Ovary (tissue), 9 donors: ENCODE data around the gene MRPL23. TPM values are rescaled to one million over a fixed set of nuclear protein-coding genes. Genes with fewer than 3 reads are reported as not detected.

Source experiments
- DNase-seq, 5 donors: peaks; one replicate each; pipeline ENCODE4 v3.0.0-alpha.2; 2019 to 2020
- H3K27ac ChIP-seq, 2 donors: fragments of 200-600 bp; one replicate each; pipeline versions ENCODE4 v1.5.1 to v1.8.0; 2019 to 2022
- H3K27me3 ChIP-seq: fragments of 200-600 bp; one replicate; pipeline ENCODE4 v1.8.0; 2022
- H3K36me3 ChIP-seq: fragments of 200-600 bp; sonication (generic); one replicate; pipeline ENCODE4 v1.5.1; 2019
- H3K4me1 ChIP-seq: one replicate; pipeline ENCODE4 v1.8.1; 2013; ENCODE audit warnings: mild to moderate bottlenecking, moderate library complexity; ENCODE audit not compliant: insufficient read depth
- H3K4me3 ChIP-seq: fragments of 200-600 bp; sonication (generic); one replicate; pipeline ENCODE4 v1.5.1; 2017
- H3K9me3 ChIP-seq, 2 donors: fragments of 200-600 bp in 1 of 2; sonication (generic) in 1 of 2; one replicate each; pipeline versions ENCODE4 v1.5.1 to v1.8.1; 2013 to 2019; ENCODE audit warnings: mild to moderate bottlenecking in 1 of 2, moderate library complexity in 1 of 2
- EP300 ChIP-seq: sonication (generic); formaldehyde crosslinking; IDR thresholded peaks from one replicate; pipeline ENCODE4 v1.6.1; 2017; ENCODE audit warnings: antibody characterized with exemption
- POLR2A ChIP-seq: fragments of 450-650 bp; IDR thresholded peaks from one replicate; pipeline ENCODE4 v1.6.1; 2017; ENCODE audit warnings: antibody characterized with exemption, mild to moderate bottlenecking, moderate library complexity
- WGBS, 3 donors: extraction: QIAGEN DNeasy Blood & Tissue Kit in 1 of 3; methylation state at CpG; one replicate each; pipeline versions ENCODE4 v1.1.5 to v1.1.7; 2013 to 2017; 5-methylcytosine and 5-hydroxymethylcytosine counted together
- intact Hi-C, 4 donors: fragments of 100-400 bp; cut with DNase I; formaldehyde crosslinking; loops; one replicate each; pipeline versions ENCODE4 v1.11.0 to v1.15.1; 2022 to 2023
- polyA plus RNA-seq, 2 donors: library from polyadenylated mRNA; stranded (reverse); fragments of 200-250 nt in 1 of 2; fragments of 350-450 nt in 1 of 2; fragmentation: Illumina TruSeq in 1 of 2; extraction: RNeasy Lipid Tissue Mini Kit (QIAGEN cat#74804) in 1 of 2; gene quantifications; one replicate each; pipeline ENCODE4 v1.2.3, GENCODE V29; 2013 to 2014
- total RNA-seq, 7 donors: library from RNA; depleted of rRNA in 2 of 7; stranded (reverse); fragments of >200 nt in 2 of 7; fragmentation: NEBNext Ultra II Directional in 3 of 7; extraction: Animal tissue kit (Norgen Biotek cat#: 25700) in 3 of 7; gene quantifications; one replicate each; pipeline versions ENCODE4 v1.1.0 to v1.2.4, GENCODE V29; 2016 to 2023
- TF ChIP-seq, protein P1 (sequence below), 3 donors: fragments of 450-650 bp in 2 of 3; fragments of 200-600 bp in 1 of 3; IDR thresholded peaks; one replicate each; pipeline versions ENCODE4 v1.5.1 to v1.8.0; 2016 to 2022; ENCODE audit warnings: antibody characterized with exemption in 3 of 3, mild to moderate bottlenecking in 1 of 3
- donor health status: DM: no; HTN: no; CAD: no; lungs with moderate emphysema.
- donor health status: DM: no; HTN: no; CAD: no.
- donor health status: Bipolar disorder and iron deficiency.
- donor health status: DM: yes; HTN: yes; CAD: no.
- donor health status: DM: no; HTN: no; CAD: no.
- donor health status: DM: yes; HTN: yes; CAD: no.

Gene MRPL23
- total and polyA plus RNA-seq, 9 donors = 21.7 to 145 (median 86.7) TPM

DNA sequence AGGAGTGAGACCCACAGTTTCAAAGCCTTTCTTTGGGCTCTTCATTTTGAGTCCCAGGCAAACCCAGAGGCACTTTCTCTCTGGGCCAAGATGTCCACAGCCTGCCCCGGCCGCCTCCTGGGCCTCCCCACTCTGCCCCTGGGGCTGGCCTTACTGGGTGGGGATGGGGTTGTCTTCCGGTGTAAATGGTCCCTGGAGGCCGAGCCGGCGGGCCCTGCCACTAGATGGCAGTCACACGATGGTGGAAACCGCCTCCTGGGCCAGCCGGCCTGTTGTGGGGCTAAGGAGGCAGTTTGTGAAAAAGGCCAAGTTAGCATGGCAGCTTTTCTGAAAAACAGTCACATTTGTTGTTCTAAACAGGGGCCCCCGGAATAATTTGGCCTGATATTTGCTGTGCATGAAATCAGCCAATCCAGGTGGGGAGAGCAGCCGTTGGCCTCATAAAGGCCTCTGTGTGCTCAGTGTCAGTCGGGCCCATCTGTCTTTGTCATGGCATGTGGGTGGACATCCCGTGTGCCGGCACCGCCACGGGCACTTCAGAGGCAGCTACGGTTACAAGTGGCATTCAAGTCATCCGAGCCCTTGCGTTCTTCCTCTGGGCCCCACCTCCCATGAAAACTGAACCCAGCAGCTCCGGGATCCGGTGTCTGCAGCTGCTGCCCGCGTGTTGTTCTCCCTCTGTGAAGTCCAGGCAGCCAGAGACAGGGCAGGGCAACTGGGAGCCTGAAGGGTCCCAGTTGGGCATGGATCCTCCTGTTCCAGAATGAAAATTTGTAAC, 6.5 kb downstream of the MRPL23 start:
- Histone ChIP-seq H3K4me3 (no peak overlapping the region), H3K9me3 (no peaks in the 10 kb centered on the region), H3K27me3 (no peaks in the 10 kb centered on the region), H3K27ac (peak overlapping the region in 1 of 2 donors; percentile 64), H3K36me3 (no peaks in the 10 kb centered on the region), H3K4me1 (no peaks in the 10 kb centered on the region)
- DNase-seq = peak in 4 of 5 donors; percentile 29 to 58 (median 42)
- 0 to 52% methylated on average over 1 to 5 of the region's 23 CpGs; no CpG with 5 or more reads in 1 of the 3 donors for WGBS, 3 donors
- TF ChIP-seq, protein P1, sequence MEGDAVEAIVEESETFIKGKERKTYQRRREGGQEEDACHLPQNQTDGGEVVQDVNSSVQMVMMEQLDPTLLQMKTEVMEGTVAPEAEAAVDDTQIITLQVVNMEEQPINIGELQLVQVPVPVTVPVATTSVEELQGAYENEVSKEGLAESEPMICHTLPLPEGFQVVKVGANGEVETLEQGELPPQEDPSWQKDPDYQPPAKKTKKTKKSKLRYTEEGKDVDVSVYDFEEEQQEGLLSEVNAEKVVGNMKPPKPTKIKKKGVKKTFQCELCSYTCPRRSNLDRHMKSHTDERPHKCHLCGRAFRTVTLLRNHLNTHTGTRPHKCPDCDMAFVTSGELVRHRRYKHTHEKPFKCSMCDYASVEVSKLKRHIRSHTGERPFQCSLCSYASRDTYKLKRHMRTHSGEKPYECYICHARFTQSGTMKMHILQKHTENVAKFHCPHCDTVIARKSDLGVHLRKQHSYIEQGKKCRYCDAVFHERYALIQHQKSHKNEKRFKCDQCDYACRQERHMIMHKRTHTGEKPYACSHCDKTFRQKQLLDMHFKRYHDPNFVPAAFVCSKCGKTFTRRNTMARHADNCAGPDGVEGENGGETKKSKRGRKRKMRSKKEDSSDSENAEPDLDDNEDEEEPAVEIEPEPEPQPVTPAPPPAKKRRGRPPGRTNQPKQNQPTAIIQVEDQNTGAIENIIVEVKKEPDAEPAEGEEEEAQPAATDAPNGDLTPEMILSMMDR (IDR thresholded peaks at IDR 0.05) = no peak
- TF ChIP-seq EP300 = no peak
- no peak for TF ChIP-seq POLR2A
- intact Hi-C loops = no loop called here

DNA sequence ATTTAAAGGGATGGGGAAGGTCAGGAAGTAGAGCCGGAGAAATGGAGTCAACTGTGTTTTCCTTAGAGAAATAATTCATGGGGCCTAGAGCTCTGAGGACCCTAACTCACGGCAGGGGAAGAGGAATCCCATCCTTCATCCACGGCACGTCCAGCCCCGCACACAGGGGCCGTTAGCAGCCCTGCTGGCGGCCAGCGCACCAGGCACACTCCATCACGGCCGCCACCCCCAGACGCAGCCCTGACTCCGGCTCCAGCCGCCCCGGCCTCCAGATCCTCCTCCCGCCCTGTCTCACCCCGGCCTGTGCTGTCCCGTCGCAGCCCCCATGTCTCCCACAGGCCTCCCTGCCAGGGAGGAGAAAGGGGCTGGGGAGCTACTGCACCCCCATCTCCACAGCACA, 11.2 kb downstream of the MRPL23 start:
- DNase-seq = peak in 1 of 5 donors; percentile 13
- WGBS, 3 donors = no CpG with 5 or more reads among the region's 18 CpGs

DNA sequence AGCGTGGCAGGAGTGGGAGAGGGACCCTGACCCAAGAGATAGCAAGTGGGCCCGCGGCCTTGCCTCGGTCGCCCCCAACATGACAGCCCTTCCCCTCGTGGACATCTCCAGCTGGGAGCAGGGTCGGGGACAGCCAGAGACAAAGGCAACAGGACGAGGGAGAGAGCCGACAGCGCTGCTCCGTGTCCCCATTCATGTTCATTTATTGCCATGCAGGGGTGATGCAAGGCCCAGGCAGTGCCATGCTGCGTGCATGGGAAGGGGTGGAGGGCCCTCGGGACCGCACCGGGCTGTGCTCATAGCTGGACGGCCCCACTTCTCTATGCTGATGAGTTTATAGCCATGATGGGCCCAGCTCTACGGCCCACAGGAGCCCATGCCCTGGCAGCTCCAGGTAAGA, 12.7 kb downstream of the MRPL23 start:
- 89% methylated on average over 5 of the region's 17 CpGs; no CpG with 5 or more reads in 2 of the 3 donors for WGBS, 3 donors

More for the DNA sequence above, 11.2 kb downstream of the MRPL23 start:
- H3K27ac ChIP-seq = no peak overlapping the region
- H3K9me3 ChIP-seq = no peaks in the 10 kb centered on the region
- H3K4me3 ChIP-seq = no peak overlapping the region
- intact Hi-C loops = no loop called here
- no peaks in the 10 kb centered on the region for H3K36me3 ChIP-seq
- H3K27me3 ChIP-seq = no peaks in the 10 kb centered on the region
- H3K4me1 ChIP-seq = no peaks in the 10 kb centered on the region
- no peak for TF ChIP-seq EP300
- no peak for TF ChIP-seq POLR2A

DNA sequence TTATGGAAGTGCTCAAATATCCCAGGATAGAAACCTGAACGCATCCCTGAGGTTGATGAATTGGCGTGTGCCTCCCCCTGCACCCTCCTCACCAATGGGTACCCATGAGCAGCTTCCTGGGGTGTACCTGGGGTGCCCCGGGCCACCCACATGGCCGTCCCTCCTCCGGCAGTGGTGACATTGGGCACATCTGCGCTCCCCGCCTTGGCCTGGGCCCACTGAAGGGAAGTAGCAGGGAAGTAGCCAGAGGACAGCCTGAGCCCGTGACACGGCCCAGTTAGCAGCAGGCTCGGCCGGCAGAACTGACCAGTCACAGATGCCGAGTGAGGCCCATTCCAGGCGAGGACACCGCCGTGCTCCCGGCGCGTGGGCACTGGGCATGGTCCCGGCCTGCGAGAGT, 16.7 kb downstream of the MRPL23 start:
- Histone ChIP-seq H3K4me3 (no peak overlapping the region), H3K36me3 (no peaks in the 10 kb centered on the region), H3K4me1 (no peaks in the 10 kb centered on the region), H3K27ac (no peak overlapping the region), H3K9me3 (no peaks in the 10 kb centered on the region), H3K27me3 (no peaks in the 10 kb centered on the region)
- intact Hi-C loops = no loop called here
- TF ChIP-seq POLR2A (no peak), EP300 (no peak)
- TF ChIP-seq, protein P1 (IDR thresholded peaks at IDR 0.05) = no peak
- 95% methylated on average over 5 of the region's 20 CpGs; no CpG with 5 or more reads in 2 of the 3 donors for WGBS, 3 donors
- DNase-seq = peak in 4 of 5 donors; percentile 16 to 35 (median 23)

More for the DNA sequence above, 12.7 kb downstream of the MRPL23 start:
- H3K4me1 ChIP-seq = no peaks in the 10 kb centered on the region
- no peak for TF ChIP-seq EP300
- TF ChIP-seq, protein P1 (IDR thresholded peaks at IDR 0.05) = no peak
- TF ChIP-seq POLR2A = no peak
- no peaks in the 10 kb centered on the region for H3K27me3 ChIP-seq
- no peaks in the 10 kb centered on the region for H3K36me3 ChIP-seq
- peak in 3 of 5 donors; percentile 14 to 30 (median 16) for DNase-seq
- H3K9me3 ChIP-seq = no peaks in the 10 kb centered on the region
- H3K4me3 ChIP-seq = no peak overlapping the region
- no peak overlapping the region for H3K27ac ChIP-seq
- intact Hi-C loops = no loop called here

DNA sequence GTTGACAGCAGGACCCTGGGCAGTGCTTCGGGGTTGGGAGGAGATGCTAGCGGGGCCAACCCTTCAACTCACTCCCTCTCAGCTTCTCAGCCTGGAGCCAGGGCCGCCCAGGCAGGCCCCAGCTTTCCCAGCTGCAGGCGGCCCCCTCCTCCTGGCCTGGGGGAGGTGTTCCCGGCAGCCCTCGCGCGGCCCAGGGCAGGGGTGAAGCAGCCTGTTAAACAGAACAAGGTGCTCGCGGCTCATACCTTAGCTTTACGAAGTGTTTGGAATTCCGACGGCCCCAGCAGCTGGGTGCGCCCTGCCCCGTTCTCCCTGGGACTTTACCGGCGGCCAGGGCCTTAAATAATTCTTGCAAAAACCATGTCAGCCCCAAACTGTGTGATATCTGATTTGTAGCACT, 17.2 kb downstream of the MRPL23 start:
- H3K27ac ChIP-seq = no peak overlapping the region
- intact Hi-C loops = no loop called here
- H3K4me3 ChIP-seq = no peak overlapping the region
- TF ChIP-seq, protein P1 (IDR thresholded peaks at IDR 0.05) = no peak
- no peak for TF ChIP-seq EP300
- TF ChIP-seq POLR2A = no peak
- no peaks in the 10 kb centered on the region for H3K36me3 ChIP-seq
- no peaks in the 10 kb centered on the region for H3K4me1 ChIP-seq
- H3K27me3 ChIP-seq = no peaks in the 10 kb centered on the region
- DNase-seq = no peak
- no peaks in the 10 kb centered on the region for H3K9me3 ChIP-seq
- no CpG with 5 or more reads among the region's 17 CpGs for WGBS, 3 donors
